GM19372 (cell line): ENCODE data around the gene CRIM1.

Source experiments
- ATAC-seq: cut with Tn5 transposase; IDR thresholded peaks from one replicate; pipeline ENCODE4 v1.9.1; 2021; ENCODE audit warnings: mild to moderate bottlenecking, low read depth, moderate library complexity; ENCODE audit not compliant: unreplicated experiment

The CRIM1 gene

GRCh38 chr2:36477315-36477714 is 121.7 kb downstream of the CRIM1 start:
- no peak for ATAC-seq

GRCh38 chr2:36477746-36478145 is 122.2 kb downstream of the CRIM1 start:
- ATAC-seq = no peak

- ATAC-seq = no peak
These were observed 122.8 kb downstream of the CRIM1 start for GRCh38 chr2:36478332-36478738.

- no peak for ATAC-seq
These were observed 123.4 kb downstream of the CRIM1 start for GRCh38 chr2:36478999-36479398.

- no peak for ATAC-seq
These were observed 123.8 kb downstream of the CRIM1 start for GRCh38 chr2:36479406-36479805.

- ATAC-seq = no peak
These were observed 124.5 kb downstream of the CRIM1 start for GRCh38 chr2:36480028-36480427.

- no peak for ATAC-seq
These were observed 125.1 kb downstream of the CRIM1 start for GRCh38 chr2:36480636-36481035.

- ATAC-seq = no peak
These were observed 126.1 kb downstream of the CRIM1 start for GRCh38 chr2:36481709-36482108.

- ATAC-seq = no peak
These were observed 127.1 kb downstream of the CRIM1 start for GRCh38 chr2:36482576-36483214.

GRCh38 chr2:36483290-36483689 is 127.7 kb downstream of the CRIM1 start:
- ATAC-seq = no peak

- ATAC-seq = no peak
These were observed 128.9 kb downstream of the CRIM1 start for GRCh38 chr2:36484454-36484853.

- no peak for ATAC-seq
These were observed 129.9 kb downstream of the CRIM1 start for GRCh38 chr2:36485521-36485920.

- ATAC-seq = no peak
These were observed 131.0 kb downstream of the CRIM1 start for GRCh38 chr2:36486521-36487044.

- ATAC-seq = no peak
These were observed 132.4 kb downstream of the CRIM1 start for GRCh38 chr2:36487947-36488346.

GRCh38 chr2:36489281-36489680 is 133.7 kb downstream of the CRIM1 start:
- no peak for ATAC-seq

GRCh38 chr2:36490749-36491148 is 135.2 kb downstream of the CRIM1 start:
- ATAC-seq = no peak

- ATAC-seq = no peak
These were observed 136.8 kb downstream of the CRIM1 start for GRCh38 chr2:36492216-36492945.

GRCh38 chr2:36493306-36493705 is 137.7 kb downstream of the CRIM1 start:
- no peak for ATAC-seq

GRCh38 chr2:36497570-36498163 is 142.1 kb downstream of the CRIM1 start:
- ATAC-seq = no peak

- no peak for ATAC-seq
These were observed 143.7 kb downstream of the CRIM1 start for GRCh38 chr2:36499128-36499820.

GRCh38 chr2:36500072-36500471 is 144.5 kb downstream of the CRIM1 start:
- ATAC-seq = no peak
